Right forelimb (tissue), 1 donor: ENCODE measurements around the gene AGRN.
"Not testable (repeated sequence)": the region's sequence is repeated elsewhere in the genome, so short reads cannot be mapped to it uniquely, and the experiment has no call there.

Experiments used
- DNase-seq: peaks from one replicate; pipeline ENCODE4 v3.0.0-alpha.2; 2018

Gene AGRN

GRCh38 chr1:1067860-1068516 is 48.1 kb downstream of the AGRN start:
- DNase-seq, result no peak

- no peak for DNase-seq
Measured at GRCh38 chr1:1068517-1069055, 48.7 kb downstream of the AGRN start.

- DNase-seq, result peak; percentile 66
Measured at GRCh38 chr1:1069056-1069710, 49.3 kb downstream of the AGRN start.

- no peak for DNase-seq
Measured at GRCh38 chr1:1069711-1070676, 50.1 kb downstream of the AGRN start.

- no peak for DNase-seq
Measured at GRCh38 chr1:1071486-1072298, 51.8 kb downstream of the AGRN start.

- DNase-seq, result no peak
Measured at GRCh38 chr1:1072299-1072848, 52.5 kb downstream of the AGRN start.

- DNase-seq, result no peak
Measured at GRCh38 chr1:1072849-1073742, 53.2 kb downstream of the AGRN start.

- DNase-seq, result no peak
Measured at GRCh38 chr1:1073743-1074587, 54.0 kb downstream of the AGRN start, which contains the start of gene RNF223. Gene RNF223 (minus strand): TSS chr1:1074306. CDS start chr1:1072566, 1,740 bp downstream.

- no peak for DNase-seq
Measured at GRCh38 chr1:1074631-1075147, 54.8 kb downstream of the AGRN start.

GRCh38 chr1:1075148-1075935 is 55.4 kb downstream of the AGRN start:
- no peak for DNase-seq

GRCh38 chr1:1077396-1077795 is 57.5 kb downstream of the AGRN start:
- not testable (repeated sequence) for DNase-seq

GRCh38 chr1:1079408-1080121 is 59.6 kb downstream of the AGRN start:
- DNase-seq, result peak; percentile 78

- DNase-seq, result peak; percentile 87
Measured at GRCh38 chr1:1080122-1080757, 60.3 kb downstream of the AGRN start.

- DNase-seq, result no peak
Measured at GRCh38 chr1:1080951-1081310, 61.0 kb downstream of the AGRN start.

- peak; percentile 43 for DNase-seq
Measured at GRCh38 chr1:1081311-1082238, 61.7 kb downstream of the AGRN start.

- DNase-seq, result no peak
Measured at GRCh38 chr1:1082239-1082775, 62.4 kb downstream of the AGRN start.
